Measurements from ENCODE around the gene ADCY3. TPM values are rescaled to one million over a fixed set of nuclear protein-coding genes. Genes with fewer than 3 reads are reported as not detected.

ADCY3 gene
- total and polyA plus RNA-seq, 2 of the 13 experiments (the other 11 are each of a cell fraction or from before 2014, with no cell fraction given) = 0.11 to 0.61 TPM

- TF ChIP-seq GRHL1 (CRISPR knock-in tag; conservative IDR thresholded peaks at IDR 0.05) (0 out of 2 replicates have a peak, but pooled peaks have one; percentile 57), HCFC1 (IDR thresholded peaks at IDR 0.05; ENCODE audit: low read depth, low read length) (peak; percentile 81), ZNF460 (CRISPR knock-in tag; IDR thresholded peaks at IDR 0.05; ENCODE audit: borderline replicate concordance) (peak; percentile 39; the same call in 1 of the 2 replicates), FOSL1 (CRISPR knock-in tag; IDR thresholded peaks at IDR 0.05; ENCODE audit: borderline replicate concordance) (no peak), HNRNPLL (IDR thresholded peaks at IDR 0.05; ENCODE audit: low read depth, low read length, poor library complexity, severe bottlenecking) (peak; percentile 87), TFDP2 (CRISPR knock-in tag; IDR thresholded peaks at IDR 0.05) (peak; percentile 100), ZNF678 (CRISPR knock-in tag; IDR thresholded peaks at IDR 0.05) (0 out of 2 replicates have a peak, but pooled peaks have one; percentile 61), NFIC (IDR thresholded peaks at IDR 0.05; ENCODE audit: low read length) (no peak; the same call in 1 of the 2 replicates), FOXK1 (CRISPR knock-in tag; IDR thresholded peaks at IDR 0.05; ENCODE audit: borderline replicate concordance, low read depth) (peak; percentile 68), ZNF468 (CRISPR knock-in tag; IDR thresholded peaks at IDR 0.05) (peak; percentile 94; the same call in 1 of the 2 replicates), AGO1 (IDR thresholded peaks at IDR 0.05; ENCODE audit: low read depth, low read length, poor library complexity, severe bottlenecking) (peak; percentile 70), NFRKB (IDR thresholded peaks at IDR 0.05) (peak; percentile 85), ZNF644 (CRISPR knock-in tag; IDR thresholded peaks at IDR 0.05; ENCODE audit: low read depth) (peak; percentile 97), MTA1 (CRISPR knock-in tag; IDR thresholded peaks at IDR 0.05; ENCODE audit: borderline replicate concordance) (peak; percentile 83; the same call in 1 of the 2 replicates), THYN1 (CRISPR knock-in tag; IDR thresholded peaks at IDR 0.05; ENCODE audit: borderline replicate concordance, low read depth) (no peak), SNAPC2 (CRISPR knock-in tag; IDR thresholded peaks at IDR 0.05) (0 out of 2 replicates have a peak, but pooled peaks have one; percentile 55), SRSF9 (IDR thresholded peaks at IDR 0.05; ENCODE audit: borderline replicate concordance, insufficient read depth, low read depth, low read length, poor library complexity, severe bottlenecking) (no peak), MBNL3 (CRISPR knock-in tag; conservative IDR thresholded peaks at IDR 0.05) (no peak), PREB (CRISPR knock-in tag; IDR thresholded peaks at IDR 0.05) (no peak), ZBTB39 (CRISPR knock-in tag; IDR thresholded peaks at IDR 0.05) (no peak), ELF1 (CRISPR knock-in tag; IDR thresholded peaks at IDR 0.05) (peak; percentile 95), ZNF30 (CRISPR knock-in tag; IDR thresholded peaks at IDR 0.05) (no peak)
Measured at GRCh38 chr2:24792874-24793760, 126.9 kb downstream of the ADCY3 start, which contains the start of the genes CENPO and PTRHD1 (continued).

Data from HepG2 (cell line).